Activated CD4-positive, alpha-beta memory T cell treated with anti-CD3 and anti-CD28 coated beads for 36 hours (primary cell): ENCODE data around the gene PLEKHG5. TPM values are rescaled to one million over a fixed set of nuclear protein-coding genes. Genes with fewer than 3 reads are reported as not detected.
"Not testable (repeated sequence)": the region's sequence is repeated elsewhere in the genome, so short reads cannot be mapped to it uniquely, and the experiment has no call there.

Experiments
- CTCF ChIA-PET: fragments of 350-600 bp; sonication (Branson Sonifier 250); formaldehyde crosslinking; loops from one replicate; lab custom pipeline; 2021; ENCODE audit warnings: antibody characterized with exemption, inconsistent platforms; lab: Charles Lee
- POLR2A ChIA-PET: fragments of 350-600 bp; sonication (Branson Sonifier 250); formaldehyde crosslinking; loops from one replicate; lab custom pipeline; 2021; ENCODE audit warnings: antibody characterized with exemption; lab: Charles Lee
- DNase-seq: peaks from one replicate; pipeline ENCODE4 v3.0.0-alpha.2; 2020
- H3K27ac Mint-ChIP-seq: one replicate; pipeline ENCODE4 v1.8.0; 2021; ENCODE audit warnings: mixed read lengths
- H3K27me3 Mint-ChIP-seq: one replicate; pipeline ENCODE4 v1.8.0; 2021; ENCODE audit warnings: mixed read lengths
- H3K36me3 Mint-ChIP-seq: one replicate; pipeline ENCODE4 v1.8.0; 2021; ENCODE audit warnings: mixed read lengths
- H3K4me1 Mint-ChIP-seq: one replicate; pipeline ENCODE4 v1.8.0; 2021; ENCODE audit warnings: low read depth, mixed read lengths
- H3K4me3 Mint-ChIP-seq: one replicate; pipeline ENCODE4 v1.8.0; 2021; ENCODE audit warnings: mild to moderate bottlenecking, mixed read lengths
- H3K9me3 Mint-ChIP-seq: one replicate; pipeline ENCODE4 v1.8.0; 2021; ENCODE audit warnings: mixed read lengths
- intact Hi-C: fragments of 100-400 bp; cut with micrococcal nuclease; formaldehyde crosslinking; loops from one replicate; pipeline ENCODE4 v1.15.1; 2023
- total RNA-seq, 2 experiments: library from RNA; stranded (reverse); gene quantifications; one replicate each; pipeline ENCODE4 v1.2.3, GENCODE V29; 2021

Gene PLEKHG5
- total RNA-seq, 2 experiments from 2014 or later = 2.1 to 2.2 TPM

GRCh38 chr1:6445929-6446328, 45.5 kb downstream of the PLEKHG5 start:
- peaks cover 39% of the 10 kb centered on the region for H3K27me3 Mint-ChIP-seq
- H3K27ac Mint-ChIP-seq, H3K9me3 Mint-ChIP-seq, H3K4me3 Mint-ChIP-seq, intact Hi-C loops, H3K36me3 Mint-ChIP-seq, POLR2A ChIA-PET, DNase-seq: not testable (repeated sequence)
- CTCF ChIA-PET = interaction anchor here (0.7 to 5.0 kb wide), 7 partner anchors 11 to 44 kb away, joined by 3 to 21 read pairs (median 7); no protein-coding TSS in a partner anchor
- peaks cover 19% of the 10 kb centered on the region for H3K4me1 Mint-ChIP-seq

GRCh38 chr1:6445062-6445763, 46.3 kb downstream of the PLEKHG5 start:
- intact Hi-C loops = no loop called here
- Mint-ChIP-seq H3K27me3 (peaks cover 33% of the 10 kb centered on the region), H3K27ac (no peak overlapping the region), H3K9me3 (no peaks in the 10 kb centered on the region), H3K4me1 (peaks cover 20% of the 10 kb centered on the region), H3K36me3 (no peaks in the 10 kb centered on the region), H3K4me3 (no peak overlapping the region)
- peak; percentile 66 for DNase-seq
- POLR2A ChIA-PET = no interaction called here
- CTCF ChIA-PET = interaction anchor here (0.7 to 5.0 kb wide), 8 partner anchors 9 to 442 kb away, joined by 3 to 21 read pairs (median 6); no protein-coding TSS in a partner anchor

GRCh38 chr1:6444377-6444776, 47.1 kb downstream of the PLEKHG5 start:
- no peak overlapping the region for H3K27ac Mint-ChIP-seq
- DNase-seq = no peak
- intact Hi-C loops = no loop called here
- ChIA-PET CTCF (interaction anchor here (0.7 to 2.5 kb wide), 4 partner anchors 10 to 441 kb away, joined by 3 to 9 read pairs (median 5); no protein-coding TSS in a partner anchor), POLR2A (no interaction called here)
- H3K9me3 Mint-ChIP-seq = no peaks in the 10 kb centered on the region
- no peaks in the 10 kb centered on the region for H3K36me3 Mint-ChIP-seq
- peaks cover 28% of the 10 kb centered on the region for H3K27me3 Mint-ChIP-seq
- H3K4me3 Mint-ChIP-seq = no peak overlapping the region
- peaks cover 17% of the 10 kb centered on the region for H3K4me1 Mint-ChIP-seq

- peaks cover 14% of the 10 kb centered on the region for H3K4me1 Mint-ChIP-seq
- intact Hi-C loops = no loop called here
- no peaks in the 10 kb centered on the region for H3K36me3 Mint-ChIP-seq
- no peak overlapping the region for H3K27ac Mint-ChIP-seq
- POLR2A ChIA-PET = no interaction called here
- peaks cover 25% of the 10 kb centered on the region for H3K27me3 Mint-ChIP-seq
- no peak for DNase-seq
- CTCF ChIA-PET = interaction anchor here (1.3 kb wide), 1 partner anchor 20 kb away, joined by 6 read pairs; no protein-coding TSS in a partner anchor
- H3K9me3 Mint-ChIP-seq = no peaks in the 10 kb centered on the region
- H3K4me3 Mint-ChIP-seq = no peak overlapping the region
Measured at GRCh38 chr1:6443339-6444115, 47.9 kb downstream of the PLEKHG5 start.

GRCh38 chr1:6441586-6441985, 49.9 kb downstream of the PLEKHG5 start:
- Mint-ChIP-seq H3K4me1 (peaks cover 11% of the 10 kb centered on the region), H3K4me3 (no peak overlapping the region), H3K27ac (no peak overlapping the region), H3K9me3 (no peaks in the 10 kb centered on the region), H3K36me3 (no peaks in the 10 kb centered on the region), H3K27me3 (peaks cover 27% of the 10 kb centered on the region)
- CTCF ChIA-PET = interaction anchor here (1.1 to 5.2 kb wide), 7 partner anchors 9 to 199 kb away, joined by 3 to 44 read pairs (median 6); no protein-coding TSS in a partner anchor
- POLR2A ChIA-PET = no interaction called here
- no peak for DNase-seq
- intact Hi-C loops = no loop called here

GRCh38 chr1:6440198-6441126, 51.0 kb downstream of the PLEKHG5 start:
- Mint-ChIP-seq H3K9me3 (no peaks in the 10 kb centered on the region), H3K4me3 (no peak overlapping the region), H3K36me3 (no peaks in the 10 kb centered on the region), H3K27ac (no peak overlapping the region), H3K27me3 (peaks cover 25% of the 10 kb centered on the region), H3K4me1 (peaks cover 9% of the 10 kb centered on the region)
- intact Hi-C loops = no loop called here
- CTCF ChIA-PET = interaction anchor here (0.6 to 5.2 kb wide), 15 partner anchors 10 to 432 kb away, joined by 3 to 106 read pairs (median 6); partner anchors contain the start of gene HES2
- peak; percentile 83 for DNase-seq
- POLR2A ChIA-PET = no interaction called here

- H3K4me3 Mint-ChIP-seq = no peak overlapping the region
- CTCF ChIA-PET = interaction anchor here (0.6 to 5.2 kb wide), 40 partner anchors 8 to 523 kb away, joined by 3 to 106 read pairs (median 4); partner anchors contain the start of genes HES2 and TNFRSF25
- intact Hi-C loops = loop anchor here (2.0 kb wide), 2 partner anchors 15 to 27 kb away; no protein-coding TSS in a partner anchor
Measured at GRCh38 chr1:6438047-6438525, 53.4 kb downstream of the PLEKHG5 start.

GRCh38 chr1:6437012-6437700, 54.3 kb downstream of the PLEKHG5 start:
- H3K4me3 Mint-ChIP-seq, POLR2A ChIA-PET, H3K9me3 Mint-ChIP-seq, H3K36me3 Mint-ChIP-seq, DNase-seq, H3K27ac Mint-ChIP-seq, H3K4me1 Mint-ChIP-seq, intact Hi-C loops: not testable (repeated sequence)
- CTCF ChIA-PET = interaction anchor here (0.6 to 5.2 kb wide), 36 partner anchors 7 to 524 kb away, joined by 3 to 106 read pairs (median 4); partner anchors contain the start of genes HES2 and TNFRSF25
- H3K27me3 Mint-ChIP-seq = peaks cover 19% of the 10 kb centered on the region

More at GRCh38 chr1:6438047-6438525, 53.4 kb downstream of the PLEKHG5 start:
- POLR2A ChIA-PET = interaction anchor here (1.1 to 1.4 kb wide), 2 partner anchors 11 to 22 kb away, joined by 4 to 5 read pairs; no protein-coding TSS in a partner anchor
- Mint-ChIP-seq H3K9me3 (no peaks in the 10 kb centered on the region), H3K27me3 (peaks cover 19% of the 10 kb centered on the region), H3K36me3 (no peaks in the 10 kb centered on the region), H3K4me1 (peaks cover 6% of the 10 kb centered on the region), H3K27ac (no peak overlapping the region)
- peak; percentile 82 for DNase-seq

- CTCF ChIA-PET = interaction anchor here (0.5 to 5.0 kb wide), 7 partner anchors 10 to 635 kb away, joined by 3 to 106 read pairs (median 7); partner anchors contain the start of gene HES2
- H3K4me1 Mint-ChIP-seq, H3K9me3 Mint-ChIP-seq, DNase-seq, H3K36me3 Mint-ChIP-seq, H3K27ac Mint-ChIP-seq, H3K4me3 Mint-ChIP-seq, POLR2A ChIA-PET, intact Hi-C loops: not testable (repeated sequence)
- peaks cover 16% of the 10 kb centered on the region for H3K27me3 Mint-ChIP-seq
Measured at GRCh38 chr1:6436277-6436676, 55.2 kb downstream of the PLEKHG5 start.

GRCh38 chr1:6435547-6435946, 55.9 kb downstream of the PLEKHG5 start:
- peaks cover 12% of the 10 kb centered on the region for H3K27me3 Mint-ChIP-seq
- H3K4me1 Mint-ChIP-seq = peaks cover 4% of the 10 kb centered on the region
- DNase-seq = no peak
- ChIA-PET POLR2A (no interaction called here), CTCF (interaction anchor here (0.5 to 2.0 kb wide), 2 partner anchors 12 to 191 kb away, joined by 3 to 7 read pairs; no protein-coding TSS in a partner anchor)
- intact Hi-C loops = no loop called here
- no peaks in the 10 kb centered on the region for H3K9me3 Mint-ChIP-seq
- no peak overlapping the region for H3K27ac Mint-ChIP-seq
- no peak overlapping the region for H3K4me3 Mint-ChIP-seq
- no peaks in the 10 kb centered on the region for H3K36me3 Mint-ChIP-seq
